AG04450 (cell line): ENCODE measurements around the gene SIAH3. TPM values are rescaled to one million over a fixed set of nuclear protein-coding genes. Genes with fewer than 3 reads are reported as not detected.

Experiments
- CTCF ChIA-PET: fragments of 300-600, 350-600 bp; formaldehyde crosslinking; extraction: SDS; loops from one replicate; lab custom pipeline; 2022; ENCODE audit warnings: antibody characterized with exemption, inconsistent platforms; lab: Charles Lee
- POLR2A ChIA-PET: fragments of 350-600 bp; formaldehyde crosslinking; extraction: SDS; loops from one replicate; lab custom pipeline; 2021; ENCODE audit warnings: antibody characterized with exemption, inconsistent platforms; lab: Yijun Ruan, JAX
- DNase-seq: peaks from one replicate; pipeline ENCODE4 v3.0.0-alpha.2; 2011; ENCODE audit warnings: low read depth, low spot score
- H3K27ac ChIP-seq: one replicate; pipeline ENCODE4 v1.5.1; 2012; ENCODE audit warnings: low read depth, low read length, control low read depth
- H3K27me3 ChIP-seq: one replicate; pipeline ENCODE4 v1.6.0; 2012; ENCODE audit warnings: low read length; ENCODE audit not compliant: control insufficient read depth, insufficient read depth
- H3K4me3 ChIP-seq: 2 replicates; pipeline ENCODE4 v1.5.1; 2011; ENCODE audit warnings: mild to moderate bottlenecking, low read depth, low read length, control low read depth
- H3K9me3 ChIP-seq: 2 replicates; pipeline ENCODE4 v1.5.1; 2012; ENCODE audit warnings: low read length; ENCODE audit not compliant: control insufficient read depth, insufficient read depth
- CTCF ChIP-seq: IDR thresholded peaks from 2 replicates; pipeline ENCODE4 v1.5.1; 2011; ENCODE audit warnings: low read depth, low read length, control low read depth, inconsistent platforms
- polyA plus RNA-seq: library from polyadenylated mRNA; depleted of rRNA; stranded (reverse); fragments of >200 nt; gene quantifications from 2 replicates; pipeline ENCODE4 v1.2.3, GENCODE V29; 2011

SIAH3 gene
- polyA plus RNA-seq, 1 experiment: not detected

DNA sequence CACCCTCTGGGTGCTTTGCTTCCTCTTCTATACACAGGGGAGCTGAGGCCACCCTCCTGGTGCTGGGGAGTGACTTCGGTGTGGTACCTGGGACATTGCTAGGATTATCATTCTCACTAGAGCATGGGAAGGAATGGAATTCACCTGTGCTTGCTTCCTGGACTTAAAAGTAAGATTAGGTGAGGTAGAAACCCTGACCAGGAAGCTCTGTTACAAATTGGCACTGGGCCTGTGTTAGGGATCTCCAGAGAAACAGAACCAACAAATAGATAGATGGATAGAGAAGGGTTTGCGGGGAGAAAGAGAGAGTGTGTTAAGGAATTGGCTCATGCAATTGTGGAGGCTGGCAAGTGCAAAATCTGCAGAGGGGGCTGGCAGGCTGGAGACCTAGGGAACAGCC lies 13.9 kb upstream of the SIAH3 start:
- TF ChIP-seq CTCF: no peak
- DNase-seq: no peak
- ChIA-PET POLR2A (interaction anchor here (0.6 kb wide), 1 partner anchor 269 kb away, joined by 4 read pairs; no protein-coding TSS in a partner anchor), CTCF (no interaction called here)
- Histone ChIP-seq H3K4me3 (no peak overlapping the region), H3K27me3 (peaks cover 4% of the 10 kb centered on the region), H3K9me3 (no peaks in the 10 kb centered on the region), H3K27ac (no peak overlapping the region)

DNA sequence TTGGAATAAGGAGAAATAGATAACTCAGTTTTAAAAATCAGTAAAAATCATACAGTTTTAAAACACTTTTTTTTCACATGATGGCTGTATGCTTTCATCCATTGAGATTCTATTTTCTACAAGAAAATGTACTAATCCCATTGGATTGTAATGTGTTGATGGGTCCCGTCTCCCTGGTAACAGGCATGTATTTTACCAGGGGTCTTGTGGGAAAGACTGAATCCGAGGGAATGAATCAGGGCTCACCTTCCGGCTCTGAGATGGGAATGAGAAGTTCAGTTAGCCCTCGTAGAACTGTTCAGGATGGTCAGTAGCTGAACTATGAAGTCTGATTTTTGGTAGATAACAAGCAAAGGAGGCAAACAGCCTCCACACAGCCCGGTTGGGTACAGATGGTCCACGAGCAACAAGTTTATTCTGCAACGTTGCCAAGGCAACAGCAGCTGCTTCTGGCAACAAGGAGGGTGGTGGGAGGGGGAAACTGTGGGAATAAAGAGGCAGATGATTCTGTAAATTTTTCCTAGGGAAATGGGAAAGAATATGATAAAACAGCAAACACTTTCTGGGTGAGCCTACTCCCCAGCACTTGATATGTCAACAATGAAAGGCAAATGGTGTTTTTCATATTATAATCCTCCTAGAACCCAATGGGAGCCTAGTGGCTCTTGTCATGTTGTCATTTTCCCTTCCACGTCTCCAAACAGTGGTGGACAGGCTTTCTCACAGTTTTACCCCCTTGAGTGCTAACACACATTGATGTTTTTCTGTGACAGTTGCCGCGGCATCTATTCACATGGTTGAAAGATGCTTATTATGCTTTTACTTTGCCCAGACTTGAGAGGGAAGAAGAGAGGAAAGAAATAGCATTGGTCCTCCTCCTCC lies 12.4 kb upstream of the SIAH3 start:
- CTCF ChIA-PET: no interaction called here
- POLR2A ChIA-PET: no interaction called here

GRCh38 chr13:45861322-45861721 lies 9.8 kb upstream of the SIAH3 start:
- POLR2A ChIA-PET: no interaction called here
- Histone ChIP-seq H3K27me3 (peaks cover 2% of the 10 kb centered on the region), H3K27ac (no peak overlapping the region), H3K4me3 (no peak overlapping the region), H3K9me3 (no peaks in the 10 kb centered on the region)
- no peak for DNase-seq
- no peak for TF ChIP-seq CTCF
- CTCF ChIA-PET: no interaction called here

More for the DNA sequence above, 12.4 kb upstream of the SIAH3 start:
- Histone ChIP-seq H3K9me3 (no peaks in the 10 kb centered on the region), H3K27me3 (peaks cover 2% of the 10 kb centered on the region), H3K4me3 (no peak overlapping the region), H3K27ac (no peak overlapping the region)
- no peak for DNase-seq
- no peak for TF ChIP-seq CTCF

- Histone ChIP-seq H3K27ac (no peak overlapping the region), H3K9me3 (no peaks in the 10 kb centered on the region), H3K4me3 (no peak overlapping the region), H3K27me3 (peaks cover 4% of the 10 kb centered on the region)
- TF ChIP-seq CTCF: no peak
- ChIA-PET CTCF (no interaction called here), POLR2A (no interaction called here)
- DNase-seq: no peak
Observed at GRCh38 chr13:45860240-45860639, 8.7 kb upstream of the SIAH3 start.

GRCh38 chr13:45859705-45860104 lies 8.2 kb upstream of the SIAH3 start:
- TF ChIP-seq CTCF: no peak
- no peak for DNase-seq
- no peaks in the 10 kb centered on the region for H3K9me3 ChIP-seq
- ChIA-PET CTCF (no interaction called here), POLR2A (no interaction called here)
- H3K27ac ChIP-seq: no peak overlapping the region
- H3K27me3 ChIP-seq: peaks cover 4% of the 10 kb centered on the region
- H3K4me3 ChIP-seq: no peak overlapping the region
